ENCODE results near the gene UNC13D.
A peak's percentile ranks its signal among the peaks of the same experiment; 100 is the strongest.
"Not testable (repeated sequence)": the region's sequence is repeated elsewhere in the genome, so short reads cannot be mapped to it uniquely, and the experiment has no call there.

Gene UNC13D

DNA sequence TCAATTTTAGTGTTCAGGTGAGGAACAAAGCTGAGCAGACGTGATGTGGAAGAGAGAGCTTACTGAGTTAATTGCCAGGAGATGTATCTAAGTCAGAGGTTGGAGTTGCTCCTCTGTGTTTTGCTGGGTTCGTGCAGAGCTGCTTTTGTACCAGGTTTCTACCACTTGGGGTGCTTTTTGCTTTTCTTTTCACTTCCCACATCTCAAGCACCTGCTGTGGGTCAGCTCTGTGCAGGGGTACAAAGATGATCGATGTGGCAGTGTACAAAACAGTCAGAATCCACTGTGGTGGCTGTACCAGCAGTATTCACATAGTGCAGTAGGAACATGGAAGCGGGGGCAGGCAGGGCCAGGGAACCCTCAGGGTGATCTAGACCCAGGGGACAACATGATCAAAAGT is 44.8 kb downstream of the UNC13D start:
- no peak for DNase-seq (ENCODE audit: low spot score)

DNA sequence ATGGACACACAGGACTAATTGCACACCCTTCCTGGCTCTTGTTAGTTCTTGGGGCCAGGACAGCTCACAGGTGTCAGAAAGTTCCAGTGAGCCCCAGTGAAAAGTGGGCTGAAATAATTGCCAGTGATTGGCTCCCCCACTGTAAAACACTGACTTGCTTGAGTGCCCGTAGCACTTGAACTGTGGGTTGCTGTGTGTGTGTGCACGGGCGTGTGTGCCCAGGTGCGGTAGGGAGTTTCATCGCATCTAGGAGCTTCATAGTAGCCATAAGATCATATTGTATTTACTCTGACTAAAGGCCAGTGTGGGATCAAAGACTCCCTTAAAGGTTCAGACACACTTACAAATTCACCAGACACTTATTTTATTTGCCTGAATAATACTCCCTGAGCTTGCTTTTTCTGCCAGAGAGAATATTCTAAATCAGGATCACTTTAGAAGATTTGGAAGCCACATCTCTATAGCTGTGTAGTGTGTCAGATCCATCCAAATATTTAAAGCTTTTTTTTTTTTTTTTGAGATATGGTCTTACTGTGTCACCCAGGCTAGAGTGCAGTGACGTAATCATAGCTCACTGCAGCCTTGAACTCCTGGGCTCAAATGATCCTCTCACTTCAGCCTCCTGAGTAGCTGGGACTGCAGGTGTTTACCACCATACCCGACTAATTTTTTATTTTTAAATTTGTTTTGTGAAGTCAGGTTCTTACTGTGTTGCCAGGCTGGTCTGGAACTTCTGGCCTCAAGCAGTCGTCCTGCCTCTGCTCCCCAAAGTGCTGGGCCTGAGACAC is 48.2 kb downstream of the UNC13D start:
- DNase-seq (ENCODE audit: low spot score) = no peak

DNA sequence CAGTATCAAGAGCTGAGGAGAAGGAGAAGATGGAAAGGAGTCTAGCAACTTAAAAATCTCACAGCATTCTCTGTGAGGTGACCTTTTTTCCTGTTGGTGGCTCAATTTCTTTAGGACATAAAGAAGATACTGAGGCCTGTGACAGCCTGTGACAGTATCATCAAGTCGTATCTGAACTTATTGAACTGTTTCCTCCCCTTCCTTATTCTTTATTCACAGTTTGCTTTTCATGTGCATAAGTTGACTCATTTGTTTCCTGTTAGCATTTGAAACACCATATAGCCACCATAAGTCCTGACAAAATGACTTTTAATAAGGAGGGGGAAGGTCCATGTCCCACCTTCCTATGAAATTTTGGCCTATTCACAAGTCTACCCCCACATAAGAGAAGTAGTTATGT is 50.7 kb downstream of the UNC13D start:
- no peak for DNase-seq (ENCODE audit: low spot score)

DNA sequence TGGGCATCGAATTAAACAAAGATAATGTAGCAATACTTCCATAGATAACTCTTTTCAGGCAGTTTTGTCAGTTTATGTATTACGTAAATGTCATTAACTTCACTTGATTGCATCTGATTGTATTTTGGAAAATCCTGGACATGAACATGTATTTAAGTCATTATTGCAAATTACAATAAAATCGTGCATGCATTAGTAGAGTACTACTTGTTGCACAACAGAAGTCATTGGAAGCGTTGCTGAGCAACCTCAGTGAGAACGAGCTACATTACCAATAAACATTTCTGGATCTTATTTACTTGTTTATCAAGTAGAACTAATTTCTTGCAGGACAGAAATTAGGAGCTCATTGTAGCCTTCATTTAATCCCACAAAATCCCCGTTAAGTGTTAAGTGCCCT is 53.0 kb downstream of the UNC13D start:
- DNase-seq (ENCODE audit: low spot score) = no peak

DNA sequence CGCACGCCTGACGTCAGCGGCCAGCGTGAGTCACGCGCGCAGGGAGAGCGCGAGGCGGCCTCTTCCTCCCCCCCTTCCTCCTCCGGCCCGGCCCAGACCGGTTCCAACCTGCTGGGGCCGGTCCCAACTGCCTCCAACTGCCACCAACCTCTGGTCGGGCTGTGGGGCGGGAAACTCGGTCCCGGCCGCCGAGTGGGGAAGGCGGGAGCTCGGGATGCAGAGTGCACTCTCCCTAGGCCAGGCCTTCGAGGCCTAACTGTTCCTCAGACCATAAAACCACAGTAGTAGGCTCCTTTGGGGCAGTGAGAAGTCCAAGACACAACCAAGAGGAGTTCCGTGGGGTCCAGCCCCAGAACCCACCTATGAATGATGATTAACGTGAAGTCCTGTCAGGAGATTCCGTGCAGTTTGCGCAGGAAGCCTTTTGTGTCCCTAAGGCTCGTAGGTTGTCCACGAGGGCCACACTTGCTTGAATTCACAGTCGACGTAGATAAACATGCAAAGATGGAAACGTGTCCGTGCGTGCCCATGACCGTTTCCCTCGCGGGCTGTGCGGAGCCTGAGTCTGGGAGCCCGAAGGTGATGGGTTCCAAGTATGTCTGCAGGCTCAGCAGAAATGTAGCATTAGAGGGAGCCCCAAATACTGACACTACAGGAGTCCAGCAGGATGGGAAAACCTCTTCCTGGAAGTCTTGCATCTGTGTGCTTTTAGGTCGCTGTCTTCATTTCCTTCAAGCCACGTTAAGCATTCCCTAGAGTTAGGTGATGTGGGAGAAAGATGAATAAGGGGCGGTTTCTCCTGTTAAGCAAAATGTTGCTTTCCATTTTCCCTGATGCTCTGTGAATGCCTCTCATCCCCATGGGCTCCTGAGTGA is 59.0 kb downstream of the UNC13D start:
- peak; percentile 87 for DNase-seq (ENCODE audit: low spot score)

DNA sequence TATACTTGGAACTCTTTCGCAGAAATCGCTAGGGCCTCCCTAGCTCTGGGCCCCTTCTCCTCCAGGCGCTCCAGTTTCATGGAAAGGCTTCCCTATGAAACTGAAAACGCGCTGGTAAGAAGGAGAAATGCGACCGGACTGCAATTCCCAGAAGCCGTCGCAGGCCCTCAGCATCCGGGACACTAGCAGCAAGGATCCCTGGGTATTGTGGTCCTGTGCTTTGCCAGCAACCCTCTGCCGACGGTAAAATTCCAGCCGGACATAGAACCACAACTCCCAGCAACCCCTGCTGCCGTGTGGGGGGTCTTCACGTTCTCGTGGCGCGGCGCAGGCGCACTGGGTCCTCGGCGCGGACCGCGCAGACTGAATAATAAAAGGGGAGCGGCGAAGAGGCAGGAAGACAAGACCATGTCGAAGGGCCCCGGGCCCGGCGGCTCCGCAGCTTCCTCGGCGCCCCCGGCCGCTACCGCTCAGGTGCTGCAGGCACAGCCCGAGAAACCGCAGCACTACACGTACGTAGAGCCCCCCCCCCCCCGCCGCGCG is 59.7 kb downstream of the UNC13D start, which contains the start of gene UNK:
UNK (plus strand) TSS at position 334 of the 543 bp plus-strand sequence; CDS start at position 409, 75 bp downstream.
- DNase-seq (ENCODE audit: low spot score) = peak; percentile 96

DNA sequence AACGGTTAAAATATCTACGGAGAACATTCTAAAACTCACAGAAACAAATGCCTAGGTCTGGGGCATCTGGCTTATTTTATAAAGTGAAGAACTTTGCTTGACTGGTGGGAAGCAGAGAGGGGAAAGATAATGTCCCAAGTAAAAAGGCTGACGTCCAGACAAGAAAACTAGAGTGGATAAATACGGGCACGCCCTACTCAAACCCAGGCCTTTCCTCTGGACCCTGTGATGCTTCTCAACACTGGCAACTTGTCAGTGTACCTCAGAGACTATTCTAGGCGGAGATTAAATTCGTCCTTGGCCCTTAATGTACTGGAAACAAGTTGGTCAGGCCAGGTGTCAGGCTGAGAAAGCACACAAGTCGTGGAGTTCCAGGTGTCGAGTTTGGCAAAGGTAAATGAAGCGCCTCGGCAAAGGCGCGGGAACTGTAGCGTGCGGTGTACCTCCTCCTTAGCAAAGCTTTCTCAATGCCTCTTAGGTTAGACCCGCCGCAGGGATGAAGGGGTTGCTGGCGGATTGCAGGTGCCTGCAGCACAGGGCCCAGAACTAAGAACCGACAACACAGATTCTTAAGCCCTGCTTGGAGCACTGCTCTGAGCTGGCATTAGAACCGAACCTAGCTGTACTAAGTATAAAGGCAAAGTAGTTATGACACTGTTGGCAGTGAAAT is 60.3 kb downstream of the UNC13D start:
- DNase-seq (ENCODE audit: low spot score) = no peak

DNA sequence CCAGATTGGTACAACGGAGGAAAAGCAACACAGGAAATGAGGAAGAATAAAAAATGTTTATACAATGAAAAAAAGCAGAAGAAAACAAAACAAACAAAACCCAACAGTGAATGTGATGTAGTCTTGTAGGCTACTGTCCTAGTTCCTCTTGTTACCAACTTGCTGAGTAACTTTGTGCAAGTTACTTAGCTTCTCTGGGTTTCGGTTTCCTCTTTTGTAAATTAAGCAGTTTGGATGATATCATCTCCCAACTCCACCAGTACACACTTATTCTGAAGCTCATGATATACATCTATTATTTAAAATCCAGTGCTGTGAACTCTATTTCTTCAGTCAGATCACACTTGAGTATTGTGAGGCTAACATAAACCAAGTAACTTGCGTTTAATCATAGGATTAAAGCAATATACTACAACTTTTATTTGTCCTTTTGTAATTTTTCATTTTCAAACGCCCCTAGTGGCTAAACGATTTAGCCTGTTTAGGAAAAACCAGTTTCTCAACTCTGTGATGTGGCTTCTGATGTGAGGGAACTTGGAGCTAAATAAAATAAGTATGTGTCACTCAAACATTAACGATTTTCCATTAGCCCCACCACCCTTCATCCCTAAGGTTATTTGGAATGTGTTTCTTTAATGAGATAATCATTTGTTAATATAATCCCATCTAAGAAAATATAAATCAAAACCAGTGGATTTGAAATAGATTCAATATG is 61.0 kb downstream of the UNC13D start:
- DNase-seq (ENCODE audit: low spot score) = no peak

DNA sequence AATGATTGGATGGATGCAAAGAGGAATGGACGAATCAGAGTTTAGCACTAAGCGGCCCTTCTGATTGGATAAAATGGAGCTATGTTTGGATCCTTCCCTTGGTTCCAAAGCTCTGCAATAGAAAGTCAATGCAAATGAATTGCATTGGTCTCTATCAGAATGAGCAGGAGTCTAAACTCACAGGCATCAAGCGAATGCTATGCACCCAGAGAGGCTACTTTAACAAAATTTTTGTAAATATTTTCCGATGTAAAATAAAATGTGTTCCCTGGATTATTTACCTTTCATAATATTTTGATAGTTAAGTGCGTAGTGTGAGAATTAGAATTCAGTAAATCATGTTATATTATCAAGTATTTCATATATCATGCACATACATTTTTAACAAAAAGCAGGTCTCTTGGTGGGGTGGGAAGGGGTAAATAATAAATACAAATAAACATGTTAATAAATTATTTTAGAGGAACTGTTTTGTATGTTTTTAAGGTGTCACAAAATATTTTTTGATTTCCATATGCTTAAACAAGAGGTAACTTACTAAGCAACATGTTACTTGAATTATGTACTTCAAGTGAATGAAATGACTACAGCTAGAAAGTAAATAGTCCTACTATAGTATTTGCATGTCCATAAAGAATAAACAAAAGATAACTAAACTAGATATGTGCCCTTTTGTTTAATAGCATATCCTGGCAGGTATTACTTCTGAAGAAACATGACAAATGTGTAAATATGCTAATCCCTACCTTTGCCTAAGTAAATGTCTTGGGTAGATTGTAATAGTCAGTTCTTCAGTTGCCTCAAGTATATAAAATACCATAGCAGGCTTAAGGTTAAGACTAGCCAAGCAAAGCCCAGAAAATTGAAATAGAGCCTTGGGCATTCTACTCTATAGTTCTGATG is 64.0 kb downstream of the UNC13D start:
- no peak for DNase-seq (ENCODE audit: low spot score)

DNA sequence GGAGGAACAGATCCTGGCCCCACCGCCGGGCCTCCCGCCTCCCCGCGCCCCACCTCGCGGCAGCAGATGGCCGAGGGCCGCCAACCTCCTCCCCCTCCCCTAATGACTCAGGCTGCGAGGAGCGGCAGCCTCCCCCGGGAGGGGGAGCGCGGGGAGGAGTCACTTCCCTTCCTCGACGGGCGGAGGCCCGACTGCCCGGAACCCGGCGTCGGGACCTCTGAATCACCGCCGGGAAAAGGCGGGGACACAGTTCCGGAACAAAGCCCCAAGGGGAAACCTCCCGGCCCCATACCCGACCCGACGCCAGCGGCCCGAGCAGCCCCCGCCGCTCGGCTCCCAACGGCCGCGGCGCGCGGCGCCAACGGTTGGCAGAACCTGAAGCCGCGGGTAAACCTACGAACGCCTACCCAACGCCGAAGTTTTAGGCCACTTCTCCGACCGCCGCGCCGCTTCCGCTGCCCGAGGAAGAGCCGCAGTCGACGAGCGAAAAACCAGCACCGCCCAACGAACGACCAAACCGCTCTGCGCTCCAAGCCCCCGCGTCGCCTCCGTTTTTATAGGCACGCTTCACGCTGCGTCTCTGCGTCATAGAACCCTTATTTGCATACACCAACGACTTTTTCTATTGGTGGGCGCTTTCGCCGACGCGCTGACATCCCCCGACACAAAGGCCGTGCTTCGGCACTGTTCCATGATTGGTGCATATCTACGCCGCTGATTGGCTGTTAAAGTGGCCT is 64.8 kb downstream of the UNC13D start:
- DNase-seq (ENCODE audit: low spot score) = peak; percentile 95

DNA sequence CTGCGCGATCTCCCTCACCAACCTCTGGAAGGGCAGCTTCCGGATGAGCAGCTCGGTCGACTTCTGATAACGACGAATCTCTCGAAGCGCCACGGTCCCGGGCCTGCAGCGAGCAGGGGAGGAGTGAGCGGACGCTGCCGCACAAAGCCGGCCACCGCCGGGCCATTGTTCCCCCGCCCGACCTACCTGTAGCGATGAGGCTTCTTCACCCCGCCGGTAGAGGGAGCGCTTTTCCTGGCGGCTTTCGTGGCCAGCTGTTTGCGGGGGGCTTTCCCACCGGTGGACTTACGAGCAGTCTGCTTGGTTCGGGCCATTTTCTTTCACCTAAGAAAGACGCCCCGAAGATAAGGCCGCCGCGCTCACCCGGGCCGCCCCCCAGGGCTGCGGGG is 65.3 kb downstream of the UNC13D start:
- DNase-seq (ENCODE audit: low spot score) = peak; percentile 63

DNA sequence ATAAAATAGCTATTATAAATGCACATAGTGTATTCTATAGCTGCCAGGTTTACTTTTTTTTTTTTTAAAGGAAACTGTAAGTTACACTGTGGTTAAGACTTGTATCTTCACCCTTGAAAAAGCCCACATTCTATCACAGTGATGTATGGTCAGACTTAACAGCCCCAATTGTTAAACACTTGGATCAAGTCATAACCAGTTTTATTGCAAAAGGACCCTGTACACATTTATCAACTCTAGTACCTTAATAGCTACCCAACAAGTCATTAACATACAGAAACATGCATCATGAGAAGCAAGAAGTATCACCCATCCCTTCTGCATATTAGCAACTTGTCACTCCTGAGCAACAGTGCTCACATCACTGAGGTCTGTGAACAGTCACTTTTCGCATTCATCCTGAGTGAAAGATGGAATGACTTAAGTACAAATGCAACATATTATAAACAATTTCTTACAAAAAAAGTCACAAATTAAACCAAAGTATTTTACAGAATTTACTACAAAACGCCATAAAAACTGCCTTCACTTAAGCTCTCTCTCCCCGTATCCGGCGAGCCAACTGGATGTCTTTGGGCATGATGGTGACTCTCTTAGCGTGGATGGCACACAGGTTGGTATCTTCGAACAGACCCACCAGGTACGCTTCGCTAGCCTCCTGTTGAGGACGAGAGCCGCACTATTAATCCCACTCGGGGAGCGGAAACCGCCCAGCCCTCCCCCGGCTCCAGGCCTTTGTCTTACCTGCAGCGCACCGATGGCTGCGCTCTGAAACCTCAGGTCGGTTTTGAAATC is 65.9 kb downstream of the UNC13D start:
- not testable (repeated sequence) for DNase-seq (ENCODE audit: low spot score)

DNA sequence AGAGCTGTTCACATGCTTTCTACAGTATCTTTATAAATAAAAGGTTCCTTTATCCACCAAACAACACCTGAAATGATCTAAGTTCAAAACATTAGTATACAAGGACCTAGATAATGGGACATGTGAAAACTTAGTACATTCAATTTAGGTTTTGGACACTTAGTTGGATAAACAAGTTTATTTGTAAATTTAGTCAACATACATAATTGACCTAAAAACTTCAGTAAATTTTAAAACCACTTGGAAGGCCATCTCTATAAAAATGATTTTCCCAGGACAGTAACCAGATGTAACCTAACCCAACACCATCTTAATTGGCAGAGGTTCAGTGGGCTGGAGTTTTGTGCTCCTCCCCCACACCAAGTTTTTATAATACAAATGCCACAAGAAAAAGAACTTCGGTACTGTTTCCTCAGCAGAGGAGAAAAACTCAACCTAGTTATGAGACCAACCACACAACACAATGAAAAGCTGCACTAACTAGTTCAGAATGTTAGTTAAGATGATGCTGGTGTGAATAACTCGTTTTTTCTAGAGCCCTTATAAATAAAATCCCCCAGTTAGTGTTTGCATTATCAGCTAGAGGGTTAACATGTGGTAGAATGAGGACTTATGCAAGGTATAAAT is 66.8 kb downstream of the UNC13D start:
- no peak for DNase-seq (ENCODE audit: low spot score)

All from iPS-NIHi11 (cell line).